CD4-positive, alpha-beta T cell treated with Interleukin-17A for 1 hour (primary cell): ENCODE measurements around the gene PRAF2.

Experiments
- DNase-seq: peaks from one replicate; pipeline ENCODE4 v3.0.0-alpha.2; 2020

Gene PRAF2

GRCh38 chrX:49071877-49072711 is 1.7 kb downstream of the PRAF2 start:
- DNase-seq = no peak

- no peak for DNase-seq
Measured at GRCh38 chrX:49070988-49071387, 2.8 kb downstream of the PRAF2 start.

GRCh38 chrX:49069038-49069437 is 4.8 kb downstream of the PRAF2 start:
- DNase-seq = no peak

- DNase-seq = no peak
Measured at GRCh38 chrX:49067285-49068120, 6.3 kb downstream of the PRAF2 start.

- DNase-seq = no peak
Measured at GRCh38 chrX:49066690-49067089, 7.1 kb downstream of the PRAF2 start.

GRCh38 chrX:49066278-49066677 is 7.5 kb downstream of the PRAF2 start:
- no peak for DNase-seq

- no peak for DNase-seq
Measured at GRCh38 chrX:49064735-49065134, 9.1 kb downstream of the PRAF2 start.

- no peak for DNase-seq
Measured at GRCh38 chrX:49064303-49064702, 9.5 kb downstream of the PRAF2 start.

- DNase-seq = no peak
Measured at GRCh38 chrX:49063715-49064114, 10.1 kb downstream of the PRAF2 start.

- DNase-seq = no peak
Measured at GRCh38 chrX:49061916-49062315, 11.9 kb downstream of the PRAF2 start.

GRCh38 chrX:49061490-49061889 is 12.3 kb downstream of the PRAF2 start:
- DNase-seq = no peak

- DNase-seq = no peak
Measured at GRCh38 chrX:49060914-49061313, 12.9 kb downstream of the PRAF2 start.

GRCh38 chrX:49059681-49060085 is 14.1 kb downstream of the PRAF2 start:
- no peak for DNase-seq

GRCh38 chrX:49059201-49059600 is 14.6 kb downstream of the PRAF2 start:
- no peak for DNase-seq

- DNase-seq = no peak
Measured at GRCh38 chrX:49058794-49059193, 15.0 kb downstream of the PRAF2 start, which contains the start of gene CCDC120. TSS of gene CCDC120 (plus strand) at chrX:49058999. CDS start at chrX:49062042, 3,043 bp downstream.

GRCh38 chrX:49054073-49054762 is 19.6 kb downstream of the PRAF2 start:
- DNase-seq = no peak

- DNase-seq = peak; percentile 75
Measured at GRCh38 chrX:49053223-49054072, 20.4 kb downstream of the PRAF2 start.

- DNase-seq = no peak
Measured at GRCh38 chrX:49043987-49044281, 29.9 kb downstream of the PRAF2 start.

- DNase-seq = peak; percentile 99
Measured at GRCh38 chrX:49043220-49043986, 30.4 kb downstream of the PRAF2 start, which contains the start of gene TFE3. TSS of gene TFE3 (minus strand) at chrX:49043357. CDS start at chrX:49043226, 131 bp downstream.

GRCh38 chrX:49042581-49043219 is 31.1 kb downstream of the PRAF2 start:
- no peak for DNase-seq
